Measurements from ENCODE around the gene CELSR1.

CELSR1 gene

GRCh38 chr22:46445771-46446420 is 91.5 kb downstream of the CELSR1 start:
- DNase-seq = no peak

GRCh38 chr22:46444390-46444854 is 93.0 kb downstream of the CELSR1 start:
- DNase-seq = no peak

GRCh38 chr22:46443850-46444389 is 93.5 kb downstream of the CELSR1 start:
- DNase-seq = peak; percentile 68

GRCh38 chr22:46442217-46442853 is 95.1 kb downstream of the CELSR1 start:
- DNase-seq = no peak

GRCh38 chr22:46439576-46440465 is 97.6 kb downstream of the CELSR1 start:
- no peak for DNase-seq

- no peak for DNase-seq
Observed at GRCh38 chr22:46439111-46439510, 98.3 kb downstream of the CELSR1 start.

GRCh38 chr22:46437671-46438440 is 99.6 kb downstream of the CELSR1 start:
- no peak for DNase-seq

- DNase-seq = no peak
Observed at GRCh38 chr22:46436595-46437175, 100.7 kb downstream of the CELSR1 start.

GRCh38 chr22:46433318-46433717 is 104.1 kb downstream of the CELSR1 start:
- DNase-seq = no peak

GRCh38 chr22:46432164-46433068 is 105.0 kb downstream of the CELSR1 start:
- no peak for DNase-seq

- no peak for DNase-seq
Observed at GRCh38 chr22:46430961-46431838, 106.2 kb downstream of the CELSR1 start.

GRCh38 chr22:46429325-46429853 is 108.0 kb downstream of the CELSR1 start:
- DNase-seq = no peak

- DNase-seq = peak; percentile 52
Observed at GRCh38 chr22:46428602-46429324, 108.7 kb downstream of the CELSR1 start.

- no peak for DNase-seq
Observed at GRCh38 chr22:46428171-46428570, 109.2 kb downstream of the CELSR1 start.

GRCh38 chr22:46425016-46425415 is 112.4 kb downstream of the CELSR1 start:
- DNase-seq = no peak

GRCh38 chr22:46424496-46424895 is 112.9 kb downstream of the CELSR1 start:
- no peak for DNase-seq

- no peak for DNase-seq
Observed at GRCh38 chr22:46422896-46423295, 114.5 kb downstream of the CELSR1 start.

GRCh38 chr22:46421267-46421666 is 116.2 kb downstream of the CELSR1 start:
- DNase-seq = no peak

Data from right kidney (tissue), 1 donor.